SK-N-SH treated with all-trans-retinoic acid at 6 μM for 48 hours (cell line): ENCODE data around the gene OR4D6.
"Not testable (repeated sequence)": the region's sequence is repeated elsewhere in the genome, so short reads cannot be mapped to it uniquely, and the experiment has no call there.

Experiments
- ATAC-seq: fragments of 200-7000 bp; cut with Tn5 transposase; 3 replicates; pipeline ENCODE4 v1.9.1; 2020; ENCODE audit warnings: mild to moderate bottlenecking, moderate library complexity
- ARNTL ChIP-seq: fragments of 450-650 bp; formaldehyde crosslinking; IDR thresholded peaks from 2 replicates; pipeline ENCODE4 v1.5.0; 2020; ENCODE audit warnings: low read depth, mild to moderate bottlenecking, moderate library complexity, borderline replicate concordance
- BACH2 ChIP-seq: fragments of 250-450 bp; sonication (Bioruptor Pico); IDR thresholded peaks from 2 replicates; pipeline ENCODE4 v1.9.0; 2021; ENCODE audit warnings: mild to moderate bottlenecking, borderline replicate concordance
- CREB5 ChIP-seq: fragments of 250-450 bp; sonication (Bioruptor Pico); IDR thresholded peaks from 2 replicates; pipeline ENCODE4 v1.5.1; 2020; ENCODE audit warnings: low read depth, mild to moderate bottlenecking, moderate library complexity
- CSDC2 ChIP-seq: fragments of 250-450 bp; sonication (Bioruptor Pico); IDR thresholded peaks from 2 replicates; pipeline ENCODE4 v1.5.0; 2020; ENCODE audit warnings: mild to moderate bottlenecking, moderate library complexity
- CSRNP3 ChIP-seq: fragments of 250-450 bp; sonication (Bioruptor Pico); IDR thresholded peaks from 2 replicates; pipeline ENCODE4 v1.5.1; 2021; ENCODE audit warnings: mild to moderate bottlenecking, moderate library complexity
- GLIS3 ChIP-seq: fragments of 250-450 bp; sonication (Bioruptor Pico); IDR thresholded peaks from 2 replicates; pipeline ENCODE4 v1.5.0; 2020; ENCODE audit warnings: mild to moderate bottlenecking, moderate library complexity
- ISL1 ChIP-seq: fragments of 250-450 bp; sonication (Bioruptor Pico); IDR thresholded peaks from 2 replicates; pipeline ENCODE4 v2.1.2; 2022; ENCODE audit warnings: mild to moderate bottlenecking, moderate library complexity
- OSR1 ChIP-seq: fragments of 250-450 bp; sonication (Bioruptor Pico); IDR thresholded peaks from 2 replicates; pipeline ENCODE4 v1.8.0; 2022; ENCODE audit warnings: moderate library complexity, mild to moderate bottlenecking, inconsistent platforms
- PATZ1 ChIP-seq: fragments of 250-450 bp; sonication (Bioruptor Pico); IDR thresholded peaks from 2 replicates; pipeline ENCODE4 v1.8.0; 2020; ENCODE audit warnings: mild to moderate bottlenecking, moderate library complexity, borderline replicate concordance
- POU6F1 ChIP-seq: fragments of 250-450 bp; sonication (Bioruptor Pico); IDR thresholded peaks from 2 replicates; pipeline ENCODE4 v1.8.0; 2021; ENCODE audit warnings: low read depth, mild to moderate bottlenecking, moderate library complexity, borderline replicate concordance
- RARB ChIP-seq: fragments of 250-450 bp; sonication (Bioruptor Pico); IDR thresholded peaks from 2 replicates; pipeline ENCODE4 v1.8.0; 2021; ENCODE audit warnings: mild to moderate bottlenecking, moderate library complexity
- SNAI2 ChIP-seq: fragments of 250-450 bp; sonication (Bioruptor Pico); IDR thresholded peaks from 2 replicates; pipeline ENCODE4 v1.5.0; 2020; ENCODE audit warnings: mild to moderate bottlenecking, moderate library complexity
- TCF4 ChIP-seq: fragments of 250-450 bp; sonication (Bioruptor Pico); IDR thresholded peaks from 2 replicates; pipeline ENCODE4 v1.8.0; 2021; ENCODE audit warnings: mild to moderate bottlenecking, moderate library complexity, borderline replicate concordance
- TOX ChIP-seq: fragments of 250-450 bp; sonication (Bioruptor Pico); IDR thresholded peaks from 2 replicates; pipeline ENCODE4 v1.8.0; 2021; ENCODE audit warnings: mild to moderate bottlenecking, moderate library complexity, borderline replicate concordance
- TSHZ2 ChIP-seq: fragments of 250-450 bp; sonication (Bioruptor Pico); IDR thresholded peaks from 2 replicates; pipeline ENCODE4 v1.5.0; 2020; ENCODE audit warnings: mild to moderate bottlenecking, moderate library complexity
- ZFP3 ChIP-seq: fragments of 250-450 bp; sonication (Bioruptor Pico); IDR thresholded peaks from 2 replicates; pipeline ENCODE4 v1.5.0; 2020; ENCODE audit warnings: mild to moderate bottlenecking, moderate library complexity
- ZNF565 ChIP-seq: fragments of 450-650 bp; formaldehyde crosslinking; conservative IDR thresholded peaks from 2 replicates; pipeline ENCODE4 v1.5.0; 2020; ENCODE audit warnings: low read depth, mild to moderate bottlenecking, moderate library complexity
- ZNF70 ChIP-seq: fragments of 450-650 bp; formaldehyde crosslinking; IDR thresholded peaks from 2 replicates; pipeline ENCODE4 v1.5.0; 2020; ENCODE audit warnings: mild to moderate bottlenecking, moderate library complexity
- ZNF8 ChIP-seq: fragments of 450-650 bp; formaldehyde crosslinking; IDR thresholded peaks from 2 replicates; pipeline ENCODE4 v1.5.0; 2020; ENCODE audit warnings: mild to moderate bottlenecking, moderate library complexity

The OR4D6 gene

GRCh38 chr11:59436169-59436568 lies 20.6 kb upstream of the OR4D6 start, which contains the start of gene OR5A1:
Gene OR5A1, plus strand, starts transcription at chr11:59436469. Its CDS starts 6,700 bp downstream, at chr11:59443169.
- TF ChIP-seq PATZ1 (no peak), BACH2 (CRISPR knock-in tag) (no peak), CSRNP3 (CRISPR knock-in tag) (no peak), TOX (no peak), ZNF70 (CRISPR knock-in tag) (no peak), ZNF8 (CRISPR knock-in tag) (no peak), TCF4 (CRISPR knock-in tag) (no peak), CREB5 (CRISPR knock-in tag) (no peak), ARNTL (CRISPR knock-in tag) (no peak), SNAI2 (CRISPR knock-in tag) (no peak), TSHZ2 (no peak), GLIS3 (CRISPR knock-in tag) (no peak), OSR1 (CRISPR knock-in tag) (no peak), ZNF565 (CRISPR knock-in tag) (no peak), RARB (CRISPR knock-in tag) (no peak), ISL1 (no peak), POU6F1 (no peak), CSDC2 (CRISPR knock-in tag) (no peak), ZFP3 (CRISPR knock-in tag) (no peak)
- TF ChIP-seq, all 23 proteins: peak for 0
- ATAC-seq, result no peak

- TF ChIP-seq ISL1 (no peak), CREB5 (CRISPR knock-in tag) (no peak), PATZ1 (no peak), GLIS3 (CRISPR knock-in tag) (no peak), ARNTL (CRISPR knock-in tag) (no peak)
- no peak for ATAC-seq
These were observed 19.0 kb upstream of the OR4D6 start for GRCh38 chr11:59437770-59438169.

- not testable (repeated sequence) for ATAC-seq
These were observed 11.1 kb upstream of the OR4D6 start for GRCh38 chr11:59445624-59446023.
